Skin of body (tissue), 2 donors: Measurements from ENCODE around the gene GAL3ST3. TPM values are rescaled to one million over a fixed set of nuclear protein-coding genes. Genes with fewer than 3 reads are reported as not detected.
"Not testable (repeated sequence)": the region's sequence is repeated elsewhere in the genome, so short reads cannot be mapped to it uniquely, and the experiment has no call there.

ENCODE experiments used
- DNase-seq: peaks from one replicate; lab custom pipeline; 2025; lab: John Stamatoyannopoulos, UW
- total RNA-seq: library from RNA; depleted of rRNA; stranded (reverse); fragments of >200 nt; gene quantifications from one replicate; pipeline ENCODE4 v1.2.3, GENCODE V29; 2014

Gene GAL3ST3, protein sequence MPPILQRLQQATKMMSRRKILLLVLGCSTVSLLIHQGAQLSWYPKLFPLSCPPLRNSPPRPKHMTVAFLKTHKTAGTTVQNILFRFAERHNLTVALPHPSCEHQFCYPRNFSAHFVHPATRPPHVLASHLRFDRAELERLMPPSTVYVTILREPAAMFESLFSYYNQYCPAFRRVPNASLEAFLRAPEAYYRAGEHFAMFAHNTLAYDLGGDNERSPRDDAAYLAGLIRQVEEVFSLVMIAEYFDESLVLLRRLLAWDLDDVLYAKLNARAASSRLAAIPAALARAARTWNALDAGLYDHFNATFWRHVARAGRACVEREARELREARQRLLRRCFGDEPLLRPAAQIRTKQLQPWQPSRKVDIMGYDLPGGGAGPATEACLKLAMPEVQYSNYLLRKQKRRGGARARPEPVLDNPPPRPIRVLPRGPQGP
- not detected for total RNA-seq

DNA sequence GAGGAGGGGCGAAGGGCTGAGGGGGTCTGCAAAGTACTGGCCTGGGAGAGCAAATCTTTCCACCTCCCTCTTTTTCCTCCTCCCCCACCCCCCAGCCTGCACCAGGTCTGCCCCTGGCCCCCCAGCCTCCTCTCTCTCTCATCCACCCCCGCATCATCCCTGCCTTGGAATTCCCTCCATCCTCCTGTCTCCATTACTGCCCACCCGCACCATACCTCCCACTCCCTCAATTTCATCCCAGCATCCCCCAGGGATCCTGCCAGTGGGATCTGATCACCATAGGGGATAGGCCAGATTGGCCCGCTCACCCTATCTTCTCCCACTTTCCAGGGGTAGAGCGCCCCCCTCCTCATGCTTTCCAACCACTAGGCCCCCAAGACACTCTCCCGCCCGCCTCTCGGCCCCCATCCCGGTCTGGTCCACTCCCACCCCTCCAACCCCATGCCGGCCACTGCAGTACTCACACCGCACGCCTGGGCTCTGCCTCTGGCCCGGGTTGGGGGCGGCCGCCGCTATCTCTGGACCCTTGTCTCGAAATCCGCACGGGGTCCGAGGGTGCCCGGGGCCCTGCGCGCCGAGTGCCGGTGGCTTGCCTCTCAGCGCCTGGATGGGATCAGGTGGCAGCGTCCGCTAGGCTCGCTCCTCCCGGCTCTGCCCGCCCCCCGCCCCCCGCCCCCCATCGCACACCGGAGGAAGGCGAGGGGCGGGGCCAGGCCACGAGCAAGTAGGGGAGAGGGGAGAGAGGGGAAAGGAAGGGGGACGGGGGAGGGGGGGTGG is at the start of gene GAL3ST3:
TSS of gene GAL3ST3 (minus strand) at position 615 of the 777 bp plus-strand sequence. CDS start 3,746 bp downstream, outside the sequence.
- no peak for DNase-seq

DNA sequence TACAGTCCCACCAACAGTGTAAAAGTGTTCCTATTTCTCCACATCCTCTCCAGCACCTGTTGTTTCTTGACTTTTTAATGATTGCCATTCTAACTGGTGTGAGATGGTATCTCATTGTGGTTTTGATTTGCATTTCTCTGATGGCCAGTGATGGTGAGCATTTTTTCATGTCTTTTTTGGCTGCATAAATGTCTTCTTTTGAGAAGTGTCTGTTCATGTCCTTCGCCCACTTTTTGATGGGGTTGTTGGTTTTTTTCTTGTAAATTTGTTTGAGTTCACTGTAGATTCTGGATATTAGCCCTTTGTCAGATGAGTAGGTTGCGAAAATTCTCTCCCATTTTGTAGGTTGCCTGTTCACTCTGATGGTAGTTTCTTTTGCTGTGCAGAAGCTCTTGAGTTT is 43.2 kb upstream of the GAL3ST3 start:
- DNase-seq = not testable (repeated sequence)

DNA sequence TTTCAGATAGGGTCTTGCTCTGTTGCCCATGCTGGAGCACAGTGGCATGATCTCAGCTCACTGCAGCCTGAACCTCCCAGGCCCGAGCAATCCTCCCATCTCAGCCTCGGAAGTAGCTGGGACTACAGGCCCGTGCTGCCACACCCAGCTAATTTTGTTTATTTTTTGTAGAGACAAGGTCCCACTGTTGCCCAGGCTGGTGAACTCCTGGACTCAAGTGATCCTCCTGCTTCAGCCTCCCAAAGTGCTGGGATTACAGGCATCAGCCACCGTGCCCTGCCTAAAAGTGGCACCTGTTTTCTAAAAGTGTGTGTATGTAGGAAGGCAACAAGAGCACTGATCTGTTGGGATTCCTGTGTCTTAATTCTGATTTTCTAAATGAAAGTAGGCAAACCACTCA is 41.3 kb upstream of the GAL3ST3 start:
- DNase-seq = no peak

DNA sequence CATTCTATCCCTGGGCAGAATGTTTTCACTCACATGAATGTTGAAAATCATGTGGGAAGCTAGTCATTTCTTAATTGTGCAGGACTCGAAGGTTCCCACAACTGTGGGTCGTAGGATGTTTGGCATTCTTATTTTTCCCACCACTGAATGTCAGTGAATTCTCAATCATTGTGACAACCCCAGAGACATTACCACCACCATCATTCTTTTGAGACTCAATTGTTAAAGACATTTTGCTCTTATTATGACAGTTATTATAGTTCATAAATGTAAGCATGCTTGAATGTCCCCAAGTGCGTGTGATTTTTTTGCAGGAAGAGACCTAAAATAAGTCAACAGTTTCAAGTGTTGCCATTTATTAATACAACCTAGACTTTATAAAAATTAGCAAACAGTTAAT is 40.1 kb upstream of the GAL3ST3 start:
- no peak for DNase-seq

DNA sequence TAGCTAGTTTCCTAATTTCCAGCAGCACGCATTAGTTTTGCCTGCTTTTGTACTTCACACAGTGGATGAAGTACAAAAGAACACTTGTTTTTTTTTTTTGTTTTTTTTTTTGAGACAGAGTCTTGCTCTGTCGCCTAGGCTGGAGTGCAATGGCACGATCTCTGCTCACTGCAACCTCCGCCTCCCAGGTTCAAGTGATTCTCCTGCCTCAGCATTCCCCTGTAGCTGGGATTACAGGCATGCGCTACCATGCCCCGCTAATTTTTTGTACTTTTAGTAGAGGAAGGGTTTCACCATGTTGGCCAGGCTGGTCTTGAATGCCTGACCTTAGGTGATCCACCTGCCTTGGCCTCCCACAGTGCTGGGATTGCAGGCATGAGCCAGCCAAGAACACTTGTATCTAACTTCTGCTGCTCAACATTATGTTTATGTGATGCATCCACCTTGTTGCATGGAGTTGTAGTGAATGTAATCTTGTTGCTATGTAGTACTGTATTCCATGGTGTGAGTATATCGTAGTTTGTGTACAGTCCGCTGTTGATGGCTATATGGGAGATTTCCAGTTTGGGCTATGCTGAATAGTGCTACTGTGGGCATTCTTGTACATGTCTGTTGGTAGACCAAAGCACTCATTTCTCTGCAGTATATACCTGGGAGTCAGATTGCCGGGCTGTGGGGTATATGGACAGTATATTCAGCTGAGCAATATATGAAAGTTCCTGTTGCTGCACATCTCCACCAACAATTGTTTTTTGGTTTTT is 38.4 kb upstream of the GAL3ST3 start:
- no peak for DNase-seq

DNA sequence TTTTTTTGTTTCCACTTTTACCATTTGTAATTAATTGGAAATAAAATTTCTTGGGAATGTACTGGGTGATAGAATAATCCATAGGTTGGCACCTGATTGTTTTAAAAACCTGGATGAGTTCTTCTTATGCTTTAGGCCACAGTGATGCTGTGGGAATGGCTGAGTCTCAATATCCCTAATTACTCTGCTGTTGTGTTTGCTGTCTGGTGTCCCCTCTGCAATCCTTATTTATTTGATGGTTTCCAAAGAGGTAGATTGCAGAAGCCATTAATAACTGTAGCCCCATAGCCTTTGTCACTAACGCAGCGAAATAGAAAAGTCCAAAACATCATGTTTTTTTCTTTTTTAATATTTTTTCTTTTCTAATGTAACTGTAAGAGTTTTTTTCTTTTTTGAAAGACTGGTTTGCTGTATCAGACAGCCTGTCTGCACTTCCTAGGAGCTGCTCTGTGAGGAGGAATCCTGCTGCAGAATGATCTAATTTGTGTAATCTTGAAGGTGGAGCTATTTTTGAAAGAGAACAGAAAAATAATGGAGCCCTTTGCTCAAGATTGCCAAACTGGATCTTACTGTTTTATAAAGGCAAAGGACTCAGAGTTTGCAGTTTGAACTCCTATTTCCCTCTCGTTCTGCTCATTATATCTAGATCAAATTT is 36.0 kb upstream of the GAL3ST3 start:
- DNase-seq = no peak

DNA sequence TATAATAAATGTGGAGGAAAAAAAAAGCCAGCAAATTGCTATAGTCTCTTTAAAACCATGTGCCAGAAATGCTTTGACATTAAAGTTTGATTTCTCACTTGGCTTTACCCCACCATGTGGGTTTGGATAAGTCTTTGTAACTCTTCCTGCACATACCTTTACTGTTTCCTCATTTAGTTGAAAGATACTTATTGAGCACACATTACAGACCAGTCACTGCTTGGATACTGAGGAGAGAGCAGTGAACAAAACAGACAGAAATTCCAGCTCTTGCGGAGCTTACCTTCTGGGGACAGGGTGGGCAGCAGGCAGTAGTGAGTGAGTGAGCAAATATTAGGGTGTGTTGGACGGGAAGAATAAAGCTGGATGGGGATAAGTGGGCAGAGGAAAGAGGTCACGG is 34.8 kb upstream of the GAL3ST3 start:
- no peak for DNase-seq

DNA sequence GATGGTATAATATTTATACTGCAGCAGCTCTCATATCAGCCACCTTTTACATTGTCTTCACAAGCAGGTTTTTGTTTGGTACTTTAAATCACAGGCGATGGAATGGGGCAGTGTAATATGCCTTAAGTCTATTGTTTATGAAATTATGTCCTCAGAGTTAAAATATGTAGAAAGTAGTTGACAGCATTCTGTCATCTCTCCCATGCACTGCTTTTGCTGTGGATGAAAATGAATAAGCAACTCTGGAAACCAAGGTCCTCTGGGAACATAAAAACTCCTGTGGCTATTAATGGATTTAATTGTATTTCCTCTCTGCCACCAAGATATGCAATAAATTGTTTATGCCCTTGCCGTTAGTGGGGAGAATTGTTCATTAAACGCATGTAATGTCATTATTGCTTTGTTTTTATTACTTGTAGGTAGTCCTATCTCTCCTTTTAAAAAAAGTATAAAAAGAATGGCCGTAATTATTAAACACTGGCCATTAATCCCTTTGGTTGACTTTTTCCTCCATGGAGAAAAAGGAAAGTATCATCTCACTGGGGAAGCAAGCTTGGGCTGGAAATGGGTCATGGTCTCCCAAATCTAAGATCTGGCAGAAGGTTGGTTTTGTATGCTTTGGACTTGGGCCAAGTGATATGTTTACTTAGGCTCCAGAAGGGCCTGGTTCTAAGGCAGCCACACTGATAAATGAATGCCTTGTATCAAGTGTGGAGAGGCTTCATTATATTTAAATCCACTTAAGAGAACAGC is 34.2 kb upstream of the GAL3ST3 start:
- DNase-seq = no peak

DNA sequence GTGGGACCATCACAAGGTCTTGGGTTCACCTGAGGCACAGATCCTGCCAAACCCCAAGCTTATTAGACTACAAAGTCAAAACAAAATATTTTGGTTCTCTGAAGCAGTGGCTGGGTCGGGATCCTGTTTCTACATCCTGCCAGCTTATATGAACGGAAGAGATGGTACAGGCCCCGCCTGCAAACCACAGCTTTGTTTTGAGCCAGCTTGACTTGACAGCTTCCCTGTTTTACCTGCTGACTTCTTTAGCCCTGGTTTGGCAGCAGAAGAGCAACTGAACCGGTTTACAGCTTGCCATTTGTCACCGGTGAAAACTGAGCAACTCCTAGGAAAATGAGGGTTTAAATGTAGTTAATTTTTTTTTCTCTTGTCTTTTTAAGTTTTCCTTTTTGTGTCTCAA is 32.5 kb upstream of the GAL3ST3 start:
- peak; percentile 8 for DNase-seq

DNA sequence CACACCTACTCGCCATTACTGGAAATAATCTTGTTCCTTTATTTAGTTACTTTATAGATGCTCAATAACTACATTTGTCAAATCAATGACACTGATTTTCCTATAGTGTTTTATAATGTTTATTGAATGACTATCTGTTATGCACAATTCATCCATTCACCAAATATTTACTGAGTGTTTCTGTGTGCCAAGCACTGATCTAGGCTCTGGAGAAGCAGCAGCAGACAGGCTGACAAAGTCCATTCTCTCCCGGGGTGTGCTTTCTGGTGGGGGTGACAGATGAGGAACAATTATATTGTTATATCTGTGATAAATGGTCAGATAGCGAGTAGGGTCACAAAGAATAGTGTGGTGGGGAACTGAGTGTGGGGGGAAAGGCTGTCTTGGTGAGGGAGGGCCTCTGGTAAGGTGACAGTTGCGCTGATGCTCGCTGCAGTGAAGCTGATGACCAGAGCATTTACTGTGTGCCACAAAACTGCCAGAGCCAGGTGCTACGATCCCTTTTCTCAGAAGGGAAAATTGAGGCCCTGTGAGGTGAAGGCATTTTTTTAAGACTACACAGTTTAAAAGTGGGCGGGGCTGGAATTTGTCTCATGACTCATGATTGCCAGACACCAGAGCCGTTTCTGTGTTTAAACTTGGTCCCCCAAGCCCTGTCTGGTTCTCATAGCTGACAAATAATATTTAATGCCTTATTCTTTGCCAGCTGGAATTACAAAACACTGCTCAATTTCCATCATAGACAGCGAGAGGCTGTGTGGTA is 31.3 kb upstream of the GAL3ST3 start:
- DNase-seq = no peak

DNA sequence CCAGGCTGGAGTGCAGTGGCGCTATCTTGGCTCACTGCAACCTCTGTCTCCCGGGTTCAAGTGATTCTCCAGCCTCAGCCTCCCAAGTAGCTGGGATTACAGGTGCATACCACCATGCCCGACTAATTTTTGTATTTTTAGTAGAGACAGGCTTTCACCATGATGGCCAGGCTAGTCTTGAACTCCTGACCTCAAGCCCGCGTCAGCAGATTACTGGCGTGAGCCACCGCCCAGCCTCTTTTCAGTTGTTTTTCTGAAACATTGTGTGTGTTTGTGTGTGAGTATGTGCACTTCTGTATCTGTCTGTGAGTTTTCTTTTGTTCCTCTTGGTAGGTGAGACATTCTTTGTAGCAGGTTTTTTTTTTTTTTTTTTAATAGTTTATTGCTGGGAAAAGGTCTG is 30.0 kb upstream of the GAL3ST3 start:
- not testable (repeated sequence) for DNase-seq

DNA sequence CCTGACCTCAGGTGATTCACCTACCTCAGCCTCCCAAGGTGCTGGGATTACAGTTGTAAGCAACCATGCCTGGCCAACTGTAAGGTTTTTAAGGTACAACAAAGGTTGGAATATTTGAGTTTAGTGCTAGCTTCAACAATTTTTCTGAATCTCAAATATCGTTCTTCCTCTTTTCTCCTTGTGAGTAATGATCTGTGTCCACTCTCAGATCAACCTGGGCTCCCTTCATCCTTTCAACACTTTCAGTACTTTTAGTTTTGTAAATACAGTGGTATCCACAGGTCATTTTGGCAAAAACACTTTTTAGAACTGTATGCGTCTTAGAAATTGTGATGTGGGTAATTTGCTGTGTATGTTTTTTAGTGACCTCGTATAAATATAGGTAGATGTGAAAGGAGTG is 29.0 kb upstream of the GAL3ST3 start:
- no peak for DNase-seq

DNA sequence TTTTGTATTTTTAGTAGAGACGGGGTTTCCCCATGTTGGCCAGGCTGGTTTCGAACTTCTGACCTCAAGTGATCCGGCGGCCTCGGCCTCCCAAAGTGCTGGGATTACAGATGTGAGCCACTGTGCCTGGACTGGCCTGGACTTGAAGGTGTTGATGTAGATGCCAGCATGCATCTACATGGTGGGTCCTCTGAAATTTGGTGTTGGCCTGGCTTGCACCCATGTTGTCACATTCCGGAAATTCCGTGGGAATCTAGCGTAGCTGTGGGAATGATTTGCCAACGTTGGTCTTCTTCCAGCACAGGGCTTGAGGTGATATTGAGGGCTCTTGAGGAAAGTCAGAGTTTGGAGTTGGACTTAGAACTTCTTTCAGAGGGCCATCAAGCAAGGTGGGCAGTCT is 27.6 kb upstream of the GAL3ST3 start:
- DNase-seq = no peak

DNA sequence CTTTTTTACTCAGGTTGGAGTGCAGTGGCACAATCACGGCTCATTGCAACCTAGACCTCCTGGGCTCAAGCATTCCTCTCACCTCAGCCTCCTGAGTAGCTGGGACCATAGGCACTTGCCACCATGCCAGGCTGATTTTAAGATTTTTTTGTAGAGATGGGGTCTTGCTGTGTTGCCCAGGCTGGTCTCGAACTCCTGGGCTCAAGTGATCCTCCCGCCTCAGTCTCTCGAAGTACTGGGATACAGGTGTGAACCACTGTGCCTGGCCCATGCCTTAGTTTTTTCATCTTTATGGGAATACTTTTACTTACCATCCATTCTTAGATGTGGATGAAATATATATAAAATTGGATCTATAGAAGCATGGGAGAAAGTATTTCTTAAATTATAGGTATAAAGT is 26.3 kb upstream of the GAL3ST3 start:
- no peak for DNase-seq

DNA sequence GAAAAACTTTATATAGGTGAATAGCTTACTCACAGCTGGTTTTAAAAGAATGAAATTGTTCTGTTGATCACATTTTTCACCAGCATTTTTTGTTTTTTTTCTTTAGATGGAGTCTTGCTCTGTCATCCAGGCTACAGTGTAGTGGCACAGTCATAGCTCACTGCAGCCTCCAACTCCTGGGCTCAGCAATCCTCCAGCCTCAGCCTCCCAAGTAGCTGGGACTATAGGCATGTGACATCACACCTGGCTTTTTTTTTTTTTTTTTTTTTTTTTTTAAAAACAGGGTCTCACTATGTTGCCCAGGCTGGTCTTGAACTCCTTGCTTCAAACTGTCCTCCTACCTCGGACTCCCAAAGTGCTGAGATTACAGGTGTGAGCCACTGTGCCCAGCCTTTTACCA is 24.7 kb upstream of the GAL3ST3 start:
- no peak for DNase-seq

DNA sequence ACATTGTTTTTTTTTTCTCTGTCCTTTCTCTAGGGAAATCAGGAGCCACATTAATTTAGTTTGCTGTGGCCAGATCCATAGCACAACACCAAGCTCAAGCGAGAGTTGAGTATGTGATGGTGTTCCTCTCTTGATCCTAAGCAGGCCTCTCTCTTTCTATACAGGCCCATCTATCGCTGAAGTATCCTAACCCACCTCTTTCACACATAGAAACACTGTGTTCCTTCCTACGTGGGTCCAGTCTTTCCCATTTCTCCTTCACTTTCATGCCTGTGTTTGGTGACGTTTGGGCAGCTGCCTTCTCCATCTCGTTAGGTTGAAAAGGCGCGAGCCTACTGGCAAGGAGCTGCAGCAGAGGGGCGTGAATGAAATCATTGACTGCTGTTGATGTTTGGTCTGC is 23.6 kb upstream of the GAL3ST3 start:
- DNase-seq = no peak

DNA sequence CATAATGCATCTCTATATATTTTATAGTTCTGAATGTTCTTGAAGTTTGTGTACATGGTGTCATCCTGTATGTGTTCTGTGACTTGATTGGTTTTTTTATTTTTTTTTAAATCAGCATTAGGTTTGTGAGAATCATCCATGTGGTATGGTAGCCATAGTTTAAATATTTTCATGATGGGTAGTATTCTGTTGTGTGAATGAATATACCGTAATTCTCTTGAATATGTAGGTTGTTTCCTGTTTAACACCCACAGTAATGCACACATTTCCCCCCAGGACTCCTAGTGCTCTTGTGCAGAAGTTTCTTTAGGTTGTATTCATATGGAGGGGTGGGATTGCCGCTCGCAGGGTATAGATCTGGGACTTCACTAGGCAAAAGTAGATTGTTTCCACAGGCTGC is 23.1 kb upstream of the GAL3ST3 start:
- no peak for DNase-seq

DNA sequence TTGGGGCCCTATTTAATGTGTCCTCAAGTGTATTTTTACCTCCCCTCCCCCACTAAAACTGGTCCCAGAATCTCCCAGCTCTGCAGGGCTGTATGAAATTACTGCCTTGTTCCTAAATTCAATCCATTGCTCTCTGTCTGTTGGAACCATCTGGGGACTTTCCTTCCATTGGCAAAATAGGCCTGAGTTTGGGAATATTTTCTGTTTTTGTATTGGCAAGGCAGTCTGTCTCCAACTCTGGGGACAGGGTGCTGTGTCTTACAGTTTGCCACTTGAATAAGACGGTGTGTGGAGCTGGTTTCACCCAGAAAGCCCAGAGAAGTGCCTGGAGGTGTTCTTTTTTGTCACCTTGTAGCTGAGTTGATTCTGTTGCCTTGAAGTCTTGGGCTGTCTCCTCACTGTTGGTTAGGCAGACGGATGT is 22.4 kb upstream of the GAL3ST3 start:
- no peak for DNase-seq

DNA sequence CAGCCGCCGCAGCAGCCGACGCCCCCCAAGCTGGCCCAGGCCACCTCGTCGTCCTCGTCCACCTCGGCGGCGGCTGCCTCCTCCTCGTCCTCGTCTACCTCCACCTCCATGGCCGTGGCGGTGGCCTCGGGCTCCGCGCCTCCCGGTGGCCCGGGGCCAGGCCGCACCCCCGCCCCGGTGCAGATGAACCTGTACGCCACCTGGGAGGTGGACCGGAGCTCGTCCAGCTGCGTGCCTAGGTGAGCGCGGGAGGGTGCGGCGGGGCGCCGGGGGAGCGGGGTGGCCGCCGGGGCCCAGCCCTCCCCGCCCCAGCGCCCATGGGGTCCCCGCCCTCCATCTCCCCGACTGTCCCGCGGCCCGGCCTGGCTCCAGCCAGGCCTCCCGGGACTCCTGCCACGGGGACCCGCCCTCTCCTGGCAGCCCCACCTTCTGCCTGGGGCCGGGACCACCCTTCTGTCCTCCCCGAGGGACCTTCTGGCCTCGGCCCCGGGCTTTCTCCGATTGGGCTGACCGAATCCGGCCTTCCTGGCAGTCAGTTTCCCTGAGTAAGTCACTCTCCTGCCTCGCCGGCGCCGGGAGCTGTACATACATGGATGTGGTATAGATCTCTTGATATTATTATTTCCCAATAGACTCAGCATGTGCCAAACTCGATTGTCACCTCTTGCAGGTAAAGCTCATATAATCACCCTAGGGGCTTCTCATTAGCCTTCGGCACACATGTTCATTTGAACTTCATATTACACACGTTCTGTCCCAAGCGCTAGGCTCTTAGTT is 21.8 kb upstream of the GAL3ST3 start:
- DNase-seq = no peak
